HepG2 (cell line): ENCODE measurements around the gene ADPRHL1. TPM values are rescaled to one million over a fixed set of nuclear protein-coding genes. Genes with fewer than 3 reads are reported as not detected.

ENCODE experiments used
- ATAC-seq: fragments of 200-7000 bp; cut with Tn5 transposase; 3 replicates; pipeline ENCODE4 v1.9.1; 2020; ENCODE audit warnings: mild to moderate bottlenecking, moderate library complexity
- BruUV-seq: library from RNA; stranded (reverse); fragments of 400-500 nt; replicated peaks from 2 replicates; lab custom pipeline; 2021; lab: Mats Ljungman, UMichigan
- CTCF ChIA-PET: fragments of 300-600 bp; formaldehyde crosslinking; extraction: SDS; loops from one replicate; lab custom pipeline; 2021; ENCODE audit warnings: low total read pairs, inconsistent platforms, low intra/inter-chr PET ratio; lab: Yijun Ruan, JAX
- POLR2A ChIA-PET: fragments of 350-600 bp; sonication (Branson Sonifier 250); formaldehyde crosslinking; loops from one replicate; lab custom pipeline; 2020; ENCODE audit warnings: antibody characterized with exemption, inconsistent platforms; lab: Yijun Ruan, JAX
- DNase-seq: peaks from one replicate; pipeline ENCODE4 v3.0.0-alpha.2; 2015; ENCODE audit warnings: low spot score
- FAIRE-seq: peaks from 3 replicates; lab custom pipeline; 2011; peaks lifted over from hg19 to GRCh38; lab: Jason Lieb, UNC
- H2AFZ ChIP-seq: one replicate; pipeline ENCODE4 v1.6.1; 2011; ENCODE audit warnings: low read length, inconsistent platforms
- H3K27ac ChIP-seq: fragments of 300-600 bp; 3 replicates; pipeline ENCODE4 v1.8.0; 2011; ENCODE audit warnings: mixed run types, mild to moderate bottlenecking, mixed read lengths, low read length, inconsistent platforms; ENCODE audit not compliant: insufficient read depth; ENCODE audit errors: extremely low read length
- H3K27me3 ChIP-seq, 2 experiments: fragments of 200-600 bp in 1 of 2; 2 replicates in 1 of 2; 3 replicates in 1 of 2; pipeline versions ENCODE4 v1.6.0 to v1.8.0; 2011; ENCODE audit warnings: low read length in 2 of 2, mild to moderate bottlenecking in 2 of 2, moderate library complexity in 2 of 2, inconsistent platforms in 1 of 2; ENCODE audit not compliant: insufficient read depth in 2 of 2, control insufficient read depth in 1 of 2
- H3K36me3 ChIP-seq, 2 experiments: fragments of 200-600 bp in 1 of 2; replicated peaks in 1 of 2; 2 replicates in 1 of 2; 3 replicates in 1 of 2; pipeline versions ENCODE4 v1.5.1 to v1.8.0; 2011; ENCODE audit warnings: low read length in 2 of 2, inconsistent platforms in 1 of 2; ENCODE audit not compliant: insufficient read depth in 2 of 2, control insufficient read depth in 1 of 2
- H3K4me1 ChIP-seq: 2 replicates; pipeline ENCODE4 v1.5.1; 2012; ENCODE audit warnings: low read length, inconsistent platforms; ENCODE audit not compliant: insufficient read depth
- H3K4me2 ChIP-seq: 2 replicates; pipeline ENCODE4 v1.6.0; 2011; ENCODE audit warnings: low read depth, low read length, inconsistent platforms
- H3K4me3 ChIP-seq, 3 experiments: fragments of 200-600 bp in 1 of 3; sonication (generic), shearing (Covaris generic) in 1 of 3; replicated peaks in 1 of 3; 2 replicates each; pipeline ENCODE4 v1.5.1; 2011 to 2016; ENCODE audit warnings: low read length in 3 of 3, inconsistent platforms in 2 of 3, low read depth in 2 of 3, mild to moderate bottlenecking in 2 of 3, control low read depth in 1 of 3, mixed read lengths in 1 of 3; ENCODE audit not compliant: insufficient read depth in 1 of 3
- H3K79me2 ChIP-seq: one replicate; pipeline ENCODE4 v1.6.1; 2011; ENCODE audit warnings: low read length, inconsistent platforms; ENCODE audit not compliant: insufficient read depth
- H3K9ac ChIP-seq: 2 replicates; pipeline ENCODE4 v1.6.0; 2011; ENCODE audit warnings: mild to moderate bottlenecking, low read depth, low read length, inconsistent platforms; ENCODE audit not compliant: insufficient read depth
- H3K9me3 ChIP-seq: 2 replicates; pipeline ENCODE4 v1.5.1; 2012; ENCODE audit warnings: mild to moderate bottlenecking, low read length
- H4K20me1 ChIP-seq: 2 replicates; pipeline ENCODE4 v1.6.0; 2011; ENCODE audit warnings: inconsistent platforms, mild to moderate bottlenecking, low read length, moderate library complexity; ENCODE audit not compliant: insufficient read depth
- CEBPB ChIP-seq: IDR thresholded peaks from 2 replicates; pipeline ENCODE4 v1.6.1; 2011; ENCODE audit warnings: low read depth, low read length, improper control_type of control experiment, borderline replicate concordance
- CEBPG ChIP-seq: IDR thresholded peaks from 2 replicates; pipeline ENCODE4 v1.6.1; 2016
- FOXA1 ChIP-seq, 2 experiments: fragments of 450-650 bp in 1 of 2; sonication (generic) in 1 of 2; formaldehyde crosslinking in 1 of 2; IDR thresholded peaks; 2 replicates each; pipeline versions ENCODE4 v1.4.0 to v1.6.1; 2016 to 2020; ENCODE audit warnings: missing genetic modification reagents in 1 of 2
- FOXA3 ChIP-seq: IDR thresholded peaks from 2 replicates; pipeline ENCODE4 v1.6.1; 2016; ENCODE audit warnings: missing genetic modification reagents, missing compliant biosample characterization
- HINFP ChIP-seq: sonication (generic); formaldehyde crosslinking; IDR thresholded peaks from 2 replicates; pipeline ENCODE4 v1.4.0; 2020; ENCODE audit warnings: low read depth, mild to moderate bottlenecking, missing genetic modification reagents
- ISX ChIP-seq: sonication (generic); formaldehyde crosslinking; conservative IDR thresholded peaks from 2 replicates; pipeline ENCODE4 v1.5.0; 2020; ENCODE audit warnings: missing genetic modification reagents
- NFATC3 ChIP-seq: sonication (generic); formaldehyde crosslinking; IDR thresholded peaks from 2 replicates; pipeline ENCODE4 v1.5.1; 2020; ENCODE audit warnings: mild to moderate bottlenecking, missing genetic modification reagents
- RARG ChIP-seq: sonication (generic); formaldehyde crosslinking; IDR thresholded peaks from 2 replicates; pipeline ENCODE4 v1.4.0; 2020; ENCODE audit warnings: low read depth, mild to moderate bottlenecking, missing genetic modification reagents
- RNF219 ChIP-seq: sonication (generic); formaldehyde crosslinking; IDR thresholded peaks from 2 replicates; pipeline ENCODE4 v1.5.0; 2020; ENCODE audit warnings: mild to moderate bottlenecking, missing genetic modification reagents
- ZNF841 ChIP-seq: sonication (generic); formaldehyde crosslinking; IDR thresholded peaks from 2 replicates; pipeline ENCODE4 v1.8.1; 2023; ENCODE audit warnings: missing genetic modification reagents, borderline replicate concordance
- WGBS: methylation state at CpG from one replicate; pipeline ENCODE4 v1.1.6; 2017; ENCODE audit warnings: low lambda C conversion rate; 5-methylcytosine and 5-hydroxymethylcytosine counted together
- in situ Hi-C: cut with HindIII; loops from 2 replicates; pipeline ENCODE4 v1.10.0; 2017; ENCODE audit warnings: low pct_unique_long_range_greater_than_20kb; ENCODE audit not compliant: extremely low pct_ligation_motif_present
- intact Hi-C: fragments of 100-400 bp; cut with micrococcal nuclease; formaldehyde crosslinking; loops from one replicate; pipeline ENCODE4 v1.10.0; 2022; ENCODE audit not compliant: unreplicated experiment
- polyA plus RNA-seq, 8 experiments: library from polyadenylated mRNA; depleted of rRNA in 3 of 8; stranded (reverse) in 7 of 8; unstranded in 1 of 8; fragments of >200 nt; fragmentation: Illumina TruSeq in 4 of 8; extraction: Trizol in 4 of 8; gene quantifications; 2 replicates each; pipeline versions ENCODE4 v1.2.1 to v1.2.3, GENCODE V29; 2011 to 2016; ENCODE audit warnings: low read depth in 4 of 8, missing spikeins in 1 of 8, mixed read lengths in 1 of 8; ENCODE audit not compliant: insufficient read depth in 1 of 8
- total RNA-seq, 5 experiments: library from RNA; depleted of rRNA; stranded (reverse); fragments of >200 nt; fragmentation: Illumina TruSeq; extraction: Trizol; gene quantifications; 2 replicates each; pipeline ENCODE4 v1.2.3, GENCODE V29; 2016; ENCODE audit warnings: low read depth in 1 of 5
- TF ChIP-seq, protein P1 (sequence below): sonication (generic); formaldehyde crosslinking; IDR thresholded peaks from 2 replicates; pipeline ENCODE4 v1.4.0; 2020; ENCODE audit warnings: mild to moderate bottlenecking, missing genetic modification reagents

Gene ADPRHL1
- total and polyA plus RNA-seq, 2 of the 13 experiments (the other 11 are each of a cell fraction or from before 2014, with no cell fraction given) = 0.34 to 0.40 TPM

- ChIA-PET POLR2A (no interaction called here), CTCF (no interaction called here)
- DNase-seq = no peak
- no peak overlapping the region for H2AFZ ChIP-seq
- BruUV-seq = no TSS peak
- peak; percentile 43; the same call in 1 of the 3 replicates for ATAC-seq
- WGBS = 78% methylated on average over 12 of the region's 12 CpGs
- H3K4me1 ChIP-seq = peaks cover 13% of the 10 kb centered on the region
- H3K27ac ChIP-seq = no peak overlapping the region
- no peaks in the 10 kb centered on the region for H3K27me3 ChIP-seq
- H4K20me1 ChIP-seq = no peaks in the 10 kb centered on the region
- no peak overlapping the region for H3K9ac ChIP-seq
- no peaks in the 10 kb centered on the region for H3K9me3 ChIP-seq
- no peak overlapping the region for H3K4me3 ChIP-seq
- intact Hi-C loops (no loop called here), in situ Hi-C loops (no loop called here)
- no peak for FAIRE-seq
- no peak overlapping the region for H3K4me2 ChIP-seq
- no peaks in the 10 kb centered on the region for H3K79me2 ChIP-seq
- peaks cover 14 to 46% of the 10 kb centered on the region in 2 experiments for H3K36me3 ChIP-seq
- TF ChIP-seq ISX (no peak), FOXA3 (CRISPR knock-in tag) (peak; percentile 65), CEBPB (peak; percentile 41; the same call in 1 of the 2 replicates), RNF219 (no peak), HINFP (CRISPR knock-in tag) (no peak), RARG (CRISPR knock-in tag) (no peak), CEBPG (CRISPR knock-in tag) (0 out of 2 replicates have a peak, but pooled peaks have one; percentile 20), NFATC3 (CRISPR knock-in tag) (no peak), ZNF841 (CRISPR knock-in tag) (no peak), FOXA1 (IDR thresholded peaks at IDR 0.05) (no peak), FOXA1 (CRISPR knock-in tag; IDR thresholded peaks at IDR 0.05) (peak; percentile 38; the same call in 1 of the 2 replicates)
- TF ChIP-seq, protein P1, sequence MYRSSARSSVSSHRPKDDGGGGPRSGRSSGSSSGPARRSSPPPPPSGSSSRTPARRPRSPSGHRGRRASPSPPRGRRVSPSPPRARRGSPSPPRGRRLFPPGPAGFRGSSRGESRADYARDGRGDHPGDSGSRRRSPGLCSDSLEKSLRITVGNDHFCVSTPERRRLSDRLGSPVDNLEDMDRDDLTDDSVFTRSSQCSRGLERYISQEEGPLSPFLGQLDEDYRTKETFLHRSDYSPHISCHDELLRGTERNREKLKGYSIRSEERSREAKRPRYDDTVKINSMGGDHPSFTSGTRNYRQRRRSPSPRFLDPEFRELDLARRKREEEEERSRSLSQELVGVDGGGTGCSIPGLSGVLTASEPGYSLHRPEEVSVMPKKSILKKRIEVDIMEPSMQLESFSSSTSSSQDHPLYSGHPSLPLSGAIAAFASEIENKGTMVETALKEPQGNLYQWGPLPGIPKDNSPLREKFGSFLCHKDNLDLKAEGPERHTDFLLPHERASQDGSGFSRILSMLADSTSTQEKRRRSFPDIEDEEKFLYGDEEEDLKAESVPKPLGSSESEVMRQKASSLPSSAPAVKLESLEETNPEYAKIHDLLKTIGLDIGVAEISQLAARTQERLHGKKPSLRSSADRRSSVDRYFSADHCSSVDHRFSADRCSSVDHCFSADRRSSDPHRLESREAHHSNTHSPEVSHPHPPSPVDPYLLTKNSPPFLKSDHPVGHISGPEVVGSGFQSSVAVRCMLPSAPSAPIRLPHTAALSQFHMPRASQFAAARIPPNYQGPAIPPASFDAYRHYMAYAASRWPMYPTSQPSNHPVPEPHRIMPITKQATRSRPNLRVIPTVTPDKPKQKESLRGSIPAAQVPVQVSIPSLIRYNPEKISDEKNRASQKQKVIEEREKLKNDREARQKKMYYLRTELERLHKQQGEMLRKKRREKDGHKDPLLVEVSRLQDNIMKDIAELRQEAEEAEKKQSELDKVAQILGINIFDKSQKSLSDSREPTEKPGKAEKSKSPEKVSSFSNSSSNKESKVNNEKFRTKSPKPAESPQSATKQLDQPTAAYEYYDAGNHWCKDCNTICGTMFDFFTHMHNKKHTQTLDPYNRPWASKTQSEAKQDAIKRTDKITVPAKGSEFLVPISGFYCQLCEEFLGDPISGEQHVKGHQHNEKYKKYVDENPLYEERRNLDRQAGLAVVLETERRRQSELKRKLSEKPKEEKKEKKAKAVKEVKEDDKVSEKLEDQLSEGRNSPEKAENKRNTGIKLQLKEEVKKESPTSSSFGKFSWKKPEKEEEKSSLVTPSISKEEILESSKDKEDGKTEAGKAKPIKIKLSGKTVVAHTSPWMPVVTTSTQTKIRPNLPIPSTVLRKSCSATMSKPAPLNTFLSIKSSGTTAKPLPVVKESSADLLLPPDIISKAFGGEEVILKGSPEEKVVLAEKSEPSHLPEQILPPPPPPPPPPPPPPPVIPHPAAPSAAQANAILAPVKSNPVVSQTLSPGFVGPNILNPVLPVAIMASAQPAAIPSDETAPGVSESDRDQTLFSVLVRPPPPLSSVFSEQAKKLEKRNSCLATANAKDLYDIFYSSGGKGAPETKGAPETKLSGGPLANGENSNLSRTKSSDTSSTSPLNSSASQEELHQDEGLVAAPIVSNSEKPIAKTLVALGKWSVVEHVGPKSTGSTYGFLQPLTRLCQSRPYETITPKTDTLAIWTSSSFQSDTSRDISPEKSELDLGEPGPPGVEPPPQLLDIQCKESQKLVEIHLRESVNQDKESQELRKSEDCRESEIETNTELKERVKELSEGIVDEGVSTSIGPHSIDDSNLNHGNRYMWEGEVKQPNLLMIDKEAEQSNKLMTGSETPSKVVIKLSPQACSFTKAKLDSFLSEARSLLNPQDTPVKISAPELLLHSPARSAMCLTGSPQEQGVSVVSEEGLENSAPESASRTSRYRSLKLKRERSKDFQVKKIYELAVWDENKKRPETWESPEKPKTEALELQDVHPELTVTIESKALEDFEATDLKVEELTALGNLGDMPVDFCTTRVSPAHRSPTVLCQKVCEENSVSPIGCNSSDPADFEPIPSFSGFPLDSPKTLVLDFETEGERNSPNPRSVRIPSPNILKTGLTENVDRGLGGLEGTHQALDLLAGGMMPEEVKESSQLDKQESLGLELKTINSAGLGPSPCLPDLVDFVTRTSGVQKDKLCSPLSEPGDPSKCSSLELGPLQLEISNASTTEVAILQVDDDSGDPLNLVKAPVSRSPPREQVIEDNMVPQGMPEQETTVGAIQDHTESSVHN (CRISPR knock-in tag) = no peak
These were observed 7.9 kb upstream of the ADPRHL1 start for GRCh38 chr13:113461022-113461751.
